RPMI7951 (cell line): ENCODE measurements around the gene PLEKHM2. TPM values are rescaled to one million over a fixed set of nuclear protein-coding genes. Genes with fewer than 3 reads are reported as not detected.

Experiments
- DNase-seq: peaks from one replicate; pipeline ENCODE4 v3.0.0-alpha.2; 2012; ENCODE audit warnings: low read depth
- total RNA-seq: library from RNA; depleted of rRNA; stranded (reverse); fragments of >200 nt; shearing (Covaris generic); gene quantifications from 2 replicates; pipeline ENCODE4 v1.2.3, GENCODE V29; 2014; rRNA removed

The PLEKHM2 gene
- total RNA-seq, 1 experiment from 2014 or later, result 24.3 TPM

GRCh38 chr1:15758953-15759661 is 75.0 kb downstream of the PLEKHM2 start:
- DNase-seq, result peak; percentile 26

GRCh38 chr1:15760520-15761211 is 76.5 kb downstream of the PLEKHM2 start:
- peak; percentile 96 for DNase-seq

DNA sequence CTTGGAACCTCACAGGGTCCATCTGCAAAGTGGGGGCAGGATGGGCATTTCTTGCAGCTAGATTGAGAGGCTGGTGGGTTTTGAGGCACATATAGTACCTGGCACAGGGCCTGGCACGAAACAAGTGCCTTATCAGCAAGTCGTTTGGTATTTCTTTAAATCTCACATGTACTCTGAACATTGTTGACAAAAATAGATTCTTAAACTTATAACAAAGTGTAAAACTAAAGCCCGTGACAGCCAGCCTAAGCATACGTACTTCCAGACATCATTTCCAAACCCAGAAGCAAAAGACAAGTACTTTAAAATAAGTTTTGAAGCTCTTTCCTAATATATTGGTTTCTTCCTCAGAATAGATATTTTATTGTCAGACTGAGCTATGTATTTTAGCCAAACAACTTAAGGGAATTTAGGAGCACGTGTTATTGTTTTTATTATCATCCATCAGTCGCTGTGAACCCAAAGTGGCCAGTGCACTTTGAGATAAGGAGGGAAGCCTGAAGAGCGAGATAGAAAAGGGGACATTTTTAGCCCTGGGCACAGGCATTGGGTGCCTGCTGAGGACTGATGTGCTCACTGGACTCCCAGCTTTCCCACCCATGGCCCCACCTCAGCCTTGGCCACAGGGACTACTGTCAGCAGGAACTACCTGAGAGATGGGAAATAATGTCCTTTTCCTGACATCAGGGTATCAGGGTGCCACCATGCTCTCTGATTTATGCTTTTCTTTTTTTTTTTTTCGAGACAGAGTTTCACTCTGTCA is 77.4 kb downstream of the PLEKHM2 start:
- DNase-seq, result no peak

- peak; percentile 53 for DNase-seq
Measured at GRCh38 chr1:15762546-15762945, 78.4 kb downstream of the PLEKHM2 start.

DNA sequence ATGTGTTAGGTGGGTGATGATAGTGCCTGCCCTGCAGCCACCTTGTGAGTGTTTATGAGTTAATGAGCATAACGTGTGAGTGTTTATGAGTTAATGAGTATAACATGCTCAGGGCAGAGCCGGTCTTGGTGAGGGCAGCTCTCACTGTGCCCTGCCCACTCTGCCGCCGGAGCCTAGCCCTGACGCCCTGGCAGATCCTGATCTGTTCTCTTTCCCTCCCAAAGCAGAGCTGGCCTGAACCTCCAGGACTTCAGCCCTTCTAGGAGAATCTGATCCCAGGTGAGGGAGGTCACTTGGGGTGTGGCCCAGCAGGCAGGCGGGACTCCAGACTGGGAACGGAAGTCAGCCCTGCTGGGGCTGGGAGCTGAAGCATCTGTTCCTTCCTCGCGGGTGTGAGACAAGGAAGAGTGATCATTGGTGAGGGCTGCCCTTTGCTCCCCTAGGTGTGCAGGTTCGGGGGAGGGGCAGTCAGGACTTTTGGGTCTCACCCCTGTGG is 80.2 kb downstream of the PLEKHM2 start:
- no peak for DNase-seq

DNA sequence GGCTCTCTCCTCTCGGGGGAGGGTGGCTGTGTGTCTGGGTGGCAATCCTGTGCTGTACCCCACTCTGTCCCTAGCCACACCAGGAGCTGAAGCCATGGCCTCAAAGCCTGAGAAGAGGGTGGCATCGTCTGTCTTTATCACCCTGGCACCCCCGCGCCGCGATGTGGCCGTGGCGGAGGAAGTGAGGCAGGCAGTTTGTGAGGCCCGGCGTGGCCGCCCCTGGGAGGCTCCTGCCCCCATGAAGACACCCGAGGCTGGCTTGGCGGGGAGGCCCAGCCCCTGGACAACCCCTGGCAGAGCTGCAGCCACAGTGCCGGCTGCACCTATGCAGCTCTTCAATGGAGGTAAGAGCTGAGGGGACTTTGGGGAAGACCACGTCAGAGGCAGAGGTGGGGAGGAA is 80.8 kb downstream of the PLEKHM2 start:
- DNase-seq, result no peak

GRCh38 chr1:15765495-15766194 is 81.5 kb downstream of the PLEKHM2 start:
- peak; percentile 82 for DNase-seq

- DNase-seq, result no peak
Measured at GRCh38 chr1:15767941-15768340, 83.8 kb downstream of the PLEKHM2 start.

GRCh38 chr1:15768388-15768787 is 84.3 kb downstream of the PLEKHM2 start:
- no peak for DNase-seq

GRCh38 chr1:15770313-15770962 is 86.3 kb downstream of the PLEKHM2 start:
- DNase-seq, result no peak

DNA sequence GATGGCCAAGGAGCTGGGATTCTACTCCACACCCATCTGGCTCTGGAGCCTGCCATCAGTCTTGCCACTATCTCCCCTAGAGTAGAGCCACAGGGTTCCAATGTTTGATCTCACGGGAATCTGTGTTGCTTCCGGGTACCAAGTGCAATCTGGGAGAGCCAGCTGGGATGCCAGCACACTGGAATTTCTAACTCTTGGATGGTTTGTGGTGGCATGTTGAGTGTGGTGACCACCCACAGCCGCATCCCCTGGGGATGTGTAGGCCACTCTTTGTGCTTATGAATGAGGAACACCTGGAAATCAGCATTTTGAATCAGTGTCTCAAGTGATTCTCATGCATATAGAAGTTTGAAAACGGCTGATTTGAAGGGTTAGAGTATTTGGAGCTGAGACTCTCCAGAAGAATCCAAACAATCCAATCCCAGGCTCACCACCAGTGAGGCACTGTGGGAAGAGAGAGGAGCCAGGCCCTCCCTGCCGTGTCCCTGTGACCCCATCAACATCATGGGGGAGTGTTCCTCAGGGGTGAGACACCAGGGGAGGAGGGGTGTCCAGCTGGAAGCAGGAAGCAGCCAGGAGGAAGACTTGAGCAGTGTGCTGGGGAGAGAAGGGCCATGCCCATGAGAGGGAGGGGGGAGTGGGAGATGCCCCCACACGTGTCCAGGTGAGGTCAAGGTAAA is 87.9 kb downstream of the PLEKHM2 start:
- no peak for DNase-seq

- DNase-seq, result no peak
Measured at GRCh38 chr1:15775706-15776105, 91.6 kb downstream of the PLEKHM2 start.

DNA sequence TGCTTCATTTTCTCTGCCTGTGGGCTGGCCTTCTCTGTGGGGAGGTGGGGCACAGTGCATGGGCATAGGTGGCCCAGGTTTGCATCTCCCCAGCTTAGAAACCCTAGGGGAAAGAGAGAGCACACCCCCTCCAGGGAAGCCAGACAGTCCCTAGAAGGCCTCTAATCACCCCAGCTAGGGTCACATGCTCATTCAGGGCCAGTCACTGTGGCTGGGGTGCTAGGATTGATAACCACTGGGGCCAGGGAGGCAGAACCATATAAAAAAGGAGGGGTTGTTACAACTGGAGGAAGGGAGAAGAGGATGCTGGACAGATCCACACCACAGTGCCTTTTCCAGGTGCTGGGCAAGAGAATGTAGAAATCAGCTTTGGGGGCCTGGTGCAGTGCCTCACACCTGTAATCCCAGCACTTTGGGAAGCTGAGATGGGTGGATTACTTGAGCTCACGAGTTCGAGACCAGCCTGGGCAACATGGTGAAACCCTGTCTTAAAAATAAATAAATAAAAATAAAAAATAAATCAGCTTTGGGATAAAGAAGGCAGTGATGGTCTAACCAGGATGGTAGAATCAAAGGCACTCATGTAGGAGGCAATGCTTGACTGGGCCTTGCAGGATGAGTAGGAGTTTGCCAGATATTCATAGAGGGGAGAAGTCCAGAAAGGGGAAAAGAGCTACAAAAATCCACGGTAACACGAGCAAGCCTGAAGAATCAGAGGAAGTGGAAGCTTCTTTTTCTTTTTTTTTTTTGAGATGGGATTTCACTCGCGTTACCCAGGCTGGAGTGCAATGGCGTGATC is 94.0 kb downstream of the PLEKHM2 start:
- no peak for DNase-seq

Other genes starting within 250 kb of the PLEKHM2 start
- gene CTRC, start 245.9 kb upstream of the PLEKHM2 start, total RNA-seq, result 0.12 TPM in 1 of 2 replicates, not detected in the other
- not detected in 2 replicates for gene CELA2A, start 227.6 kb upstream of the PLEKHM2 start, total RNA-seq
- gene CELA2B, start 208.2 kb upstream of the PLEKHM2 start, total RNA-seq, result not detected in 2 replicates
- gene CASP9, start 160.1 kb upstream of the PLEKHM2 start, total RNA-seq, result 8.4 and 8.7 TPM in 2 replicates
- 7.9 and 9.5 TPM in 2 replicates for gene DNAJC16, start 157.5 kb upstream of the PLEKHM2 start, total RNA-seq
- gene AGMAT, start 99.3 kb upstream of the PLEKHM2 start, total RNA-seq, result 1.2 and 1.6 TPM in 2 replicates
- gene DDI2, start 66.9 kb upstream of the PLEKHM2 start, total RNA-seq, result 4.4 and 6.5 TPM in 2 replicates
- 0.12 and 0.29 TPM in 2 replicates for gene SLC25A34, start 51.9 kb downstream of the PLEKHM2 start, total RNA-seq
- not detected in 2 replicates for gene TMEM82, start 58.2 kb downstream of the PLEKHM2 start, total RNA-seq
- 57.3 and 75.5 TPM in 2 replicates for gene FBLIM1, start 74.5 kb downstream of the PLEKHM2 start, total RNA-seq
- gene UQCRHL, start 123.3 kb downstream of the PLEKHM2 start, total RNA-seq, result 3.2 and 4.0 TPM in 2 replicates
- 9.3 and 14.1 TPM in 2 replicates for gene SPEN, start 163.4 kb downstream of the PLEKHM2 start, total RNA-seq